Anterior cingulate cortex (tissue), 58 donors: ENCODE measurements around the gene MAN2B2.
"Not testable (repeated sequence)": the region's sequence is repeated elsewhere in the genome, so short reads cannot be mapped to it uniquely, and the experiment has no call there.

Source experiments
- DNase-seq, 58 donors: peaks; one replicate each; lab custom pipeline; 2025; lab: John Stamatoyannopoulos, UW

MAN2B2 gene

GRCh38 chr4:6612961-6613675, 38.1 kb downstream of the MAN2B2 start:
- DNase-seq, result no peak

- no peak for DNase-seq
Observed at GRCh38 chr4:6613676-6614651, 39.0 kb downstream of the MAN2B2 start.

GRCh38 chr4:6614701-6615230, 39.8 kb downstream of the MAN2B2 start:
- DNase-seq, result no peak

GRCh38 chr4:6616087-6616995, 41.4 kb downstream of the MAN2B2 start:
- DNase-seq, result no peak

- no peak for DNase-seq
Observed at GRCh38 chr4:6617246-6617645, 42.3 kb downstream of the MAN2B2 start.

- no peak for DNase-seq
Observed at GRCh38 chr4:6618386-6619115, 43.6 kb downstream of the MAN2B2 start.

- no peak for DNase-seq
Observed at GRCh38 chr4:6619116-6619465, 44.1 kb downstream of the MAN2B2 start.

- no peak for DNase-seq
Observed at GRCh38 chr4:6619466-6620255, 44.7 kb downstream of the MAN2B2 start.

GRCh38 chr4:6620296-6620695, 45.3 kb downstream of the MAN2B2 start:
- no peak for DNase-seq

- no peak for DNase-seq
Observed at GRCh38 chr4:6620891-6621555, 46.0 kb downstream of the MAN2B2 start.

GRCh38 chr4:6621556-6621927, 46.6 kb downstream of the MAN2B2 start:
- DNase-seq, result no peak

- DNase-seq, result no peak
Observed at GRCh38 chr4:6622744-6623143, 47.8 kb downstream of the MAN2B2 start.

GRCh38 chr4:6625256-6625655, 50.3 kb downstream of the MAN2B2 start:
- no peak for DNase-seq

GRCh38 chr4:6626066-6626465, 51.1 kb downstream of the MAN2B2 start:
- no peak for DNase-seq

- no peak for DNase-seq
Observed at GRCh38 chr4:6627832-6628231, 52.8 kb downstream of the MAN2B2 start.

- not testable (repeated sequence) for DNase-seq
Observed at GRCh38 chr4:6628484-6628883, 53.5 kb downstream of the MAN2B2 start.

- no peak for DNase-seq
Observed at GRCh38 chr4:6632125-6632524, 57.1 kb downstream of the MAN2B2 start.
